H1 (cell line): Measurements from ENCODE around the gene TADA3. TPM values are rescaled to one million over a fixed set of nuclear protein-coding genes. Genes with fewer than 3 reads are reported as not detected.

Source experiments
- HDAC2 ChIP-seq, 2 experiments: fragments of 300-600 bp in 1 of 2; sonication (generic) in 1 of 2; IDR thresholded peaks; 2 replicates each; pipeline ENCODE4 v1.6.1; 2011 to 2012; ENCODE audit warnings: low read depth in 2 of 2, low read length in 2 of 2, mild to moderate bottlenecking in 2 of 2, moderate library complexity in 2 of 2, borderline replicate concordance in 1 of 2, inconsistent platforms in 1 of 2
- RFX5 ChIP-seq: IDR thresholded peaks from 2 replicates; pipeline ENCODE4 v1.6.1; 2011; ENCODE audit warnings: low read depth, low read length, improper control_type of control experiment, borderline replicate concordance
- RNF2 ChIP-seq: fragments of 200-900, 300-1000 bp; sonication (generic); IDR thresholded peaks from 2 replicates; pipeline ENCODE4 v1.7.1; 2016; ENCODE audit warnings: borderline replicate concordance, low read depth, mild to moderate bottlenecking, antibody characterized with exemption, low read length; ENCODE audit not compliant: poor library complexity, severe bottlenecking; ENCODE audit errors: missing control alignments
- polyA plus RNA-seq, 7 experiments: library from polyadenylated mRNA; depleted of rRNA in 3 of 7; stranded (reverse) in 5 of 7; unstranded in 2 of 7; fragments of >200 nt in 5 of 7; fragments of 200-250 nt in 2 of 7; gene quantifications; 1 replicate in 5 of 7; 2 replicates in 1 of 7; 4 replicates in 1 of 7; pipeline versions ENCODE4 v1.2.1 to v1.2.3, GENCODE V29; 2011 to 2013; ENCODE audit warnings: missing spikeins in 2 of 7, mixed read lengths in 2 of 7
- total RNA-seq: library from RNA; stranded (reverse); fragmentation: NEBNext Ultra II Directional; extraction: Animal tissue kit (Norgen Biotek cat#: 25700); gene quantifications from 2 replicates; pipeline ENCODE4 v1.2.1, GENCODE V29; 2021

The TADA3 gene
- total and polyA plus RNA-seq, 2 of the 8 experiments (the other 6 are each of a cell fraction or from before 2014, with no cell fraction given), result 43.4 to 50.3 TPM

DNA sequence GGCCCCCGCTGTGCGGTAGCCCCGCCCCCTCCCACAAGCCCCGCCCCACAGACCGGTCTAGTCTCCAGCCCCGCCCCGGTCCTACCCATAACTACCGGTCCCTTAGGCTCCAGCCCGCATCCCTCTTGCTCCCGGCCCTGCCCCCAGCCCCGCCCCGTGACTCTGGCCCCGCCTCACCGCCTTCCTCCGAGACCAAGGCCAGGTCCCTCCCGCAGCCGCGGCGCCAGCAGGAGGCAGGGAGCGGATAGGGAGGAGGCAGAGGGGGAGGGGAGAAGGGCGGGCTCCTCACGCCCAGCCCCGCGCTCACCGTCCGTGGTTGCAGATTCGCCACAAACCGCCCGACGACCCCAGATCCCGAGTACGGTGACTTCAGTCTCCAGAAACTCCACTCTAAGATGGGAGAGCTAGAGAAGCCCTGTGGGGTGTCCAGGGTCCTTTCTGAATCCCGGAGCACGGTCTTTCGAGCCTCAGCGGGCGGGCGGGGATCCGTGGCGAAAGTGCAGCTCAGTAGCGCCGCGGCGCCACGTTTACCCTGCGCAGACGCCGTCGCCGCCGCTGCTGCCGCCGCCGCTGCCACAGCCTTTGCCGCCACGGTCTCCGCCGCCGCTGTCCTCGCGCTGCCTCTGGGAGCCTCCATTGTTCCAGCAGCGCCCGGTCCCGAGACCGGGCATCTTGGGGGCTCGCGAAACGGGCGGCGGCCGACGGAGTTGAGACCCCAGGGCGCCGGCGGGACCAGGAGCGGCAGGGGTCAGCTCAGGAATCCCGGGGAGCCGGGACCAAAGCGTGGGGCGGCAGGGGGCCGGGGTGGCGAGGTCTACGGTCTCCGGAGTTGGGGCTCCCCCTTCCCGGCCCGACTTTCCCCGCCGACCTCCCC is 60.8 kb downstream of the TADA3 start, which contains the start of gene BRPF1 (continued):
- TF ChIP-seq RFX5, result no peak
- TF ChIP-seq HDAC2 (IDR thresholded peaks at IDR 0.05; ENCODE audit: borderline replicate concordance in 1 of 2, low read depth in 2 of 2, low read length in 2 of 2), result no peak
- TF ChIP-seq RNF2, result no peak
